Measurements from ENCODE around the gene DNAH6.
"Not testable (repeated sequence)": the region's sequence is repeated elsewhere in the genome, so short reads cannot be mapped to it uniquely, and the experiment has no call there.

The DNAH6 gene

DNA sequence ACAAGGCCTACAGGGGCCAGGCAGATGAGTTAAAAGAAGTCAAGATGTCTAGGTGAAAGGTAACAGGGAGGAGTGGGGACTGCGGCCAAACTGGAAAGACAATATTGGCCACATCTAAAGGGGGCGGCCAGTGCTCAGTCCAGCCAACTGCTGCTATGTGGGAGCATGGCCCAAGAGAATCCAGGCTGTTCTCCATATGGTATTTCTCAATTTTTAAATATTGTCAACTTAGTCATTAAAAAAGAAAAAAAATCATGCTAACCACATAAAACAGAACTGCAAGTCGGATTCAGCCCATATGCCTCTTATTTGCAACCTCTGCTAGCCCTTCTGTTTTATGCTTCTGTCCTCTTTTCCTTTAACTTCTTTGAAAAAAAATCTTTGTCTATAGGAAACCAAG lies 349.8 kb downstream of the DNAH6 start:
- no peak for DNase-seq (ENCODE audit: low read depth in 2 of 2)

DNA sequence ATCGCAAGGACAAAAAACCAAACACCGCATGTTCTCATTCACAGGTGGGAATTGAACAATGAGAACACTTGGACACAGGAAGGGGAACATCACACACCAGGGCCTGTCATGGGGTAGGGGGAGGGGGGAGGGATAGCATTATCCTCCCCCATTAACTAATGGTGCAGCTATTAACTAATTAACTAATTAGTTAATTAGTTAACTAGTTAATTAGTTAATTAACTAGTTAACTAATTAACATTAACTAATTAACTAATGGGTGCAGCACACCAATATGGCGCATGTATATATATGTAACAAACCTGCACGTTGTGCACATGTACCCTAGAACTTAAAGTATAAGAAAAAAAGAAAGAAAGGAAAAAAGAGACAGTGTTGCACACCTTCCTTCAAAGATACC lies 352.0 kb downstream of the DNAH6 start:
- not testable (repeated sequence) for DNase-seq (ENCODE audit: low read depth in 2 of 2)

Measured in stimulated activated CD8-positive, alpha-beta memory T cell treated with anti-CD3 and anti-CD28 coated beads, Interleukin-2, amount 100 ng/mL, for 48 hours (primary cell).